GM19025 (cell line): Measurements from ENCODE around the gene P2RX5.

Experiments
- ATAC-seq: cut with Tn5 transposase; IDR thresholded peaks from one replicate; pipeline ENCODE4 v1.9.1; 2021; ENCODE audit warnings: mild to moderate bottlenecking, low read depth, moderate library complexity; ENCODE audit not compliant: unreplicated experiment

P2RX5 gene

GRCh38 chr17:3658784-3659449 lies 37.0 kb downstream of the P2RX5 start:
- no peak for ATAC-seq

GRCh38 chr17:3657874-3658783 lies 37.8 kb downstream of the P2RX5 start:
- ATAC-seq, result no peak

DNA sequence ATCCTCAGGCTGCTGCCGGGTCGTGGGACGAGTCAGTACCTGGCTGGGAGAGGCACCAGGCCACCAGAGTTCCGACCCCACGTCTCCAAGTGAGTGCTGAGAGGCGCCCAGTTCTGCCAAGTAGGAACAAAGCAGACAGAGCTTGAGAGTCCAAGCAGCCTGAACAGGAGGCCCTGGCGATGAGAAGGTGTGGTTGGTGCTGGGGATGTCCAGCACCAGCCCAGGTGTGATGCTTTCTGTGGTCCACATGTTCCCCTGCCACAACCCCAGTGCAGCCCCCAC lies 38.4 kb downstream of the P2RX5 start:
- no peak for ATAC-seq

- no peak for ATAC-seq
Measured at GRCh38 chr17:3656755-3657587, 39.0 kb downstream of the P2RX5 start.

DNA sequence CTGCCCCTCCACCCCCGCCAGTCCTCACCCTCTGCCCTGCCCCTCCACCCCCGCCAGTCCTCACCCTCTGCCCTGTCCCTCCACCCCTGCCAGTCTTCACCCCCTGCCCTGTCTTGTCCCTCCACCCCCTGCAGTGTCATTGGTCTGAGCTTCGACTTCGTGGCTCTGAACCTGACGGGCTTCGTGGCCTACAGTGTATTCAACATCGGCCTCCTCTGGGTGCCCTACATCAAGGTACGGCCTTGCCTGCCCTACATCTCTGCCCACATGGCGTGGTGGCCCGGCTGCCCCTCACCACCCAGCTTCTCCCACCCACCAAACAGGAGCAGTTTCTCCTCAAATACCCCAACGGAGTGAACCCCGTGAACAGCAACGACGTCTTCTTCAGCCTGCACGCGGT lies 39.6 kb downstream of the P2RX5 start:
- ATAC-seq, result no peak

GRCh38 chr17:3655766-3656165 lies 40.2 kb downstream of the P2RX5 start:
- ATAC-seq, result no peak

- no peak for ATAC-seq
Measured at GRCh38 chr17:3647769-3648555, 48.0 kb downstream of the P2RX5 start.

GRCh38 chr17:3647251-3647650 lies 48.7 kb downstream of the P2RX5 start:
- ATAC-seq, result no peak

- ATAC-seq, result no peak
Measured at GRCh38 chr17:3645310-3645709, 50.6 kb downstream of the P2RX5 start.

DNA sequence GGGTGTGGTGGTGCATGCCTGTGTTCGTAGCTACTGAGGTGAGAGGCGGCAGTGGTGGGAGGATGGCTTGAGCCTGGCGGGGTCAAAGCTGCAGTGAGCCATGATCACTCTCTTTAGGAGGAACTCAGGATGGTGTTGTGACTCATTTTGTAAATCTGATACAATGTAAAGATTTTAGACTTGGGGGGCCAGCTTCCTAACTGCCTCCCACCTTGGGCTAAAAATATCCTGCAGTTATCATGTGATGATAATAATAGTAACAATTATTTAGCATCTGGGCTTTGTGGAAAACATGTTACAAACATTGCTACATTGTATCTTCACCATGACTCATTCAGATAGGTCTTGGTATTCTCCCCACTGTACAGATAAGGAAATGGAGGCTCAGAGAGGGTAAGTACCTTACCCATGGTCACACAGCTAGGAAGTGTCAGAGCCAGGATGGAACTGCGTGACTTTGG lies 52.0 kb downstream of the P2RX5 start:
- ATAC-seq, result no peak

- no peak for ATAC-seq
Measured at GRCh38 chr17:3641717-3642486, 54.1 kb downstream of the P2RX5 start.

- ATAC-seq, result no peak
Measured at GRCh38 chr17:3641014-3641413, 54.9 kb downstream of the P2RX5 start.

DNA sequence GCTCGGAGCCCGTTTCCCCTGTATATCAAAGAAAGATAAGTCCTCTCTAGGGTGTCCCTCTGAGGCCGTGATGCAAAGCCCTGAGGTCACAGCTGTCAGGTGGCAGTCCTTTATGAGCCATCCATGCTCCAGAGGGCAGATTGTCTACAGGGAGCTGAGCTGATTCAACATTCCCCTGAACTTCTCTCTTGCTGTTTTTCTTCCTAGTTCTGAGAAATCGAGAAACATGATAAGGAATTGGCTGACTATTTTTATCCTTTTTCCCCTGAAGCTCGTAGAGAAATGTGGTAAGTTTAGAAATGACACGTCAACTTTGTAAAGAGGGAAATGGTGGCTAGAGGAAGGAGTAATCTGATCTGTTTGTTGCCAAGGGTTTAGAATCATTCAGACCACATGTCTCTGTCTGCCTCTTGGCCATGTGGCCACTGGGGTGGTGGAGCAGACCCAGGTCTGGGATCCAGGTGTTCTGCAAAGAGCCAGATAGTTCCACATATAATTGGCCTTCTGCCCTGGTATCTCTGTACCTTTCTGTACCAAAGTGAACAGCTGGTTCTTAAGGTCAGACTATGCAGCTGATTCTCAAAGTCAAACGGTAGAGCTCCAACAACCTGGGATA lies 55.9 kb downstream of the P2RX5 start:
- no peak for ATAC-seq

GRCh38 chr17:3636908-3637373 lies 59.0 kb downstream of the P2RX5 start:
- ATAC-seq, result peak; percentile 7

DNA sequence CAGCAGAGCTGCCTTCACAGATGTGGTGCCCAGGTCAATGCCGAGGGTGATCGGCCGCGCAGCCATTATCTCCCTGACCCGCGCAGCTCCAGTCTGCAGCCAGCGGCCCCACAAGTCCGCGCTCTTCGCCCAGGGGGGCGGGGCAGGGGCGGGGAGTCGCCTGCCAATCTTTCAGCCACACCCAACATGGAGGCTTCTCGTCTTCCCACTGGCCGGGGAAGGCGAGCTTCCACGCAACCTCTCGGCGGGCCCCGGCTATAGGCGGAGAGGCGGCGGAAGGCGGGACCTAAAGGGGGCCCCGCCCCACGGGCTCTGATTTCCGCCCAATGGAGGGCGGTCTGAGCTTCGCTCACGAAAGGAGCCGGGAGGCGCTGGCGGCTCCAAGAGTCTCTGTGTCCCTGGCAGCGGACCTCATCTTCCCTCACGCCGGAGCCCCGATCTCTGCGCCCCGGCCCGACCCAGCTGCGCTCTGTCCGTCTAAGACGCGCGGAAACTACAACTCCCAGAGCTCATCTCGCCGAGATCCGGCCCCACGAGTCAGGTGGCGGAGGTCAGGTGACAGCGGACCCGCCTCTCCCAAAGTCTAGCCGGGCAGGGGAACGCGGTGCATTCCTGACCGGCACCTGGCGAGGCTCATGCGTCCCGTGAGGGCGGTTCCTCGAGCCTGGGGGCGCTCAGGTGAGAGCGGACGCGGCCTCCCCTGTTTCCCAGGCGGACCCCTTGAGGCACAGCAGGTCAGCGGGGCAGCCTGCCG lies 59.6 kb downstream of the P2RX5 start, which contains the start of the genes CTNS and SHPK:
Gene CTNS, plus strand, starts transcription at position 607 of the 754 bp plus-strand sequence. CDS start 3,447 bp downstream, outside the sequence.
Gene SHPK, minus strand, starts transcription at position 97 of the 754 bp plus-strand sequence. Its CDS starts 31 bp downstream, at position 66.
- ATAC-seq, result peak; percentile 93

- no peak for ATAC-seq
Measured at GRCh38 chr17:3635474-3636153, 60.3 kb downstream of the P2RX5 start.

- ATAC-seq, result no peak
Measured at GRCh38 chr17:3632287-3632686, 63.7 kb downstream of the P2RX5 start.
